K562 (cell line): Measurements from ENCODE around the gene UPF1. TPM values are rescaled to one million over a fixed set of nuclear protein-coding genes. Genes with fewer than 3 reads are reported as not detected.

Source experiments
- ATAC-seq: fragments of 200-7000 bp; cut with Tn5 transposase; 3 replicates; pipeline ENCODE4 v1.9.1; 2020; ENCODE audit warnings: moderate library complexity
- BruUV-seq: library from RNA; stranded (reverse); fragments of 400-500 nt; replicated peaks from 2 replicates; lab custom pipeline; 2021; lab: Mats Ljungman, UMichigan
- CTCF ChIA-PET: fragments of 300-600 bp; formaldehyde crosslinking; extraction: SDS; loops from one replicate; lab custom pipeline; 2021; ENCODE audit warnings: low intra/inter-chr PET ratio; lab: Yijun Ruan, JAX
- POLR2A ChIA-PET: fragments of 300-600, 350-650 bp; sonication (Branson Sonifier 250); formaldehyde crosslinking; extraction: SDS; loops from one replicate; lab custom pipeline; 2021; ENCODE audit warnings: antibody characterized with exemption, inconsistent platforms; lab: Yijun Ruan, JAX
- DNase-seq, 4 experiments: peaks; one replicate each; pipeline versions ENCODE4 v3.0.0 to v3.0.0-alpha.2; 2011 to 2018; ENCODE audit warnings: low spot score in 3 of 4, mixed read lengths in 3 of 4; ENCODE audit errors: extremely low read depth in 1 of 4
- FAIRE-seq: peaks from 2 replicates; lab custom pipeline; 2011; peaks lifted over from hg19 to GRCh38; lab: Jason Lieb, UNC
- H2AFZ ChIP-seq: 2 replicates; pipeline ENCODE4 v1.6.0; 2011; ENCODE audit warnings: low read depth, low read length, control low read depth, inconsistent platforms
- H3K27ac ChIP-seq: fragments of 200-600 bp; 3 replicates; pipeline ENCODE4 v1.8.0; 2011; ENCODE audit warnings: low read depth, mild to moderate bottlenecking, control low read depth, inconsistent platforms, low read length, moderate library complexity, mixed read lengths; ENCODE audit errors: extremely low read depth
- H3K27me3 ChIP-seq, 2 experiments: fragments of 300-600 bp in 1 of 2; 2 replicates in 1 of 2; 3 replicates in 1 of 2; pipeline versions ENCODE4 v1.6.0 to v1.8.0; 2011; ENCODE audit warnings: inconsistent platforms in 2 of 2, low read length in 2 of 2, mild to moderate bottlenecking in 1 of 2, mixed read lengths in 1 of 2, moderate library complexity in 1 of 2; ENCODE audit not compliant: control insufficient read depth in 2 of 2, insufficient read depth in 2 of 2
- H3K36me3 ChIP-seq: fragments of 300-600 bp; 3 replicates; pipeline ENCODE4 v1.8.0; 2011; ENCODE audit warnings: mild to moderate bottlenecking, low read length, inconsistent platforms; ENCODE audit not compliant: control insufficient read depth, insufficient read depth
- H3K4me1 ChIP-seq, 2 experiments: fragments of 200-600 bp in 1 of 2; replicated peaks in 1 of 2; 2 replicates in 1 of 2; 3 replicates in 1 of 2; pipeline versions ENCODE4 v1.5.1 to v1.8.0; 2011; ENCODE audit warnings: inconsistent platforms in 2 of 2, low read length in 2 of 2, mild to moderate bottlenecking in 1 of 2, mixed read lengths in 1 of 2, moderate library complexity in 1 of 2; ENCODE audit not compliant: control insufficient read depth in 2 of 2, insufficient read depth in 2 of 2
- H3K4me2 ChIP-seq: 2 replicates; pipeline ENCODE4 v1.6.1; 2011; ENCODE audit warnings: low read length, control low read depth, inconsistent platforms, mixed read lengths; ENCODE audit not compliant: insufficient read depth
- H3K4me3 ChIP-seq: fragments of 200-600 bp; sonication (generic), shearing (Covaris generic); 2 replicates; pipeline ENCODE4 v1.5.1; 2016; ENCODE audit warnings: control low read depth, inconsistent platforms
- H3K79me2 ChIP-seq: fragments of 200-600 bp; 3 replicates; pipeline ENCODE4 v1.8.0; 2011; ENCODE audit warnings: low read length, inconsistent platforms; ENCODE audit not compliant: control insufficient read depth, insufficient read depth
- H3K9ac ChIP-seq, 2 experiments: 2 replicates each; pipeline versions ENCODE4 v1.6.0 to v1.6.1; 2011; ENCODE audit warnings: low read depth in 2 of 2, low read length in 2 of 2, control low read depth in 1 of 2, inconsistent platforms in 1 of 2, mild to moderate bottlenecking in 1 of 2, mixed read lengths in 1 of 2; ENCODE audit not compliant: insufficient read depth in 1 of 2
- H3K9me1 ChIP-seq: one replicate; pipeline ENCODE4 v1.6.0; 2011; ENCODE audit warnings: inconsistent platforms, mild to moderate bottlenecking, low read length, moderate library complexity; ENCODE audit not compliant: control insufficient read depth, insufficient read depth
- H3K9me3 ChIP-seq: replicated peaks from 2 replicates; pipeline ENCODE4 v1.5.1; 2011; ENCODE audit warnings: low read depth, low read length, inconsistent platforms; ENCODE audit not compliant: control insufficient read depth, insufficient read depth
- H4K20me1 ChIP-seq: replicated peaks from 2 replicates; pipeline ENCODE4 v1.6.1; 2011; ENCODE audit warnings: low read length, inconsistent platforms, mixed read lengths; ENCODE audit not compliant: control insufficient read depth, insufficient read depth
- ARNT ChIP-seq, 2 experiments: fragments of 450-650 bp; IDR thresholded peaks; 2 replicates each; pipeline ENCODE4 v1.6.1; 2016; ENCODE audit warnings: mild to moderate bottlenecking in 1 of 2
- CBFA2T3 ChIP-seq: fragments of 450-650 bp; IDR thresholded peaks from 2 replicates; pipeline ENCODE4 v1.6.1; 2017
- HDAC6 ChIP-seq: IDR thresholded peaks from 2 replicates; pipeline ENCODE4 v1.6.1; 2012; ENCODE audit warnings: low read depth, mild to moderate bottlenecking, control low read depth, inconsistent platforms, low read length, moderate library complexity
- KDM5B ChIP-seq: fragments of 200-600 bp; sonication (generic); IDR thresholded peaks from 2 replicates; pipeline ENCODE4 v1.6.1; 2012; ENCODE audit warnings: low read depth, mild to moderate bottlenecking, moderate library complexity, low read length, control low read depth, inconsistent platforms; ENCODE audit not compliant: insufficient replicate concordance
- LARP7 ChIP-seq: fragments of 450-650 bp; IDR thresholded peaks from 2 replicates; pipeline ENCODE4 v1.6.1; 2016
- MCM5 ChIP-seq: fragments of 450-650 bp; IDR thresholded peaks from 2 replicates; pipeline ENCODE4 v1.6.1; 2016; ENCODE audit warnings: low read depth
- PCBP2 ChIP-seq: fragments of 200-400 bp; formaldehyde crosslinking; IDR thresholded peaks from 2 replicates; pipeline ENCODE4 v1.6.1; 2018; ENCODE audit warnings: low read length, low read depth, mild to moderate bottlenecking, moderate library complexity; ENCODE audit not compliant: poor library complexity, severe bottlenecking
- POLR3G ChIP-seq: IDR thresholded peaks from 2 replicates; pipeline ENCODE4 v1.6.1; 2011; ENCODE audit not compliant: insufficient read length, insufficient replicate concordance; ENCODE audit errors: extremely low read depth
- RBM15 ChIP-seq: fragments of 200-400 bp; formaldehyde crosslinking; IDR thresholded peaks from 2 replicates; pipeline ENCODE4 v1.6.1; 2018; ENCODE audit warnings: mild to moderate bottlenecking, low read length, moderate library complexity; ENCODE audit not compliant: insufficient read depth
- VEZF1 ChIP-seq: fragments of 200-800 bp; sonication (Bioruptor generic); IDR thresholded peaks from 2 replicates; pipeline ENCODE4 v1.6.1; 2017; ENCODE audit warnings: missing genetic modification characterization, missing compliant biosample characterization
- ZBTB49 ChIP-seq: sonication (generic); formaldehyde crosslinking; IDR thresholded peaks from 2 replicates; pipeline ENCODE4 v1.8.0; 2022; ENCODE audit warnings: missing genetic modification reagents, mild to moderate bottlenecking, borderline replicate concordance
- ZNF277 ChIP-seq: fragments of 250-450 bp; sonication (Bioruptor Pico); IDR thresholded peaks from 2 replicates; pipeline ENCODE4 v1.8.0; 2022; ENCODE audit warnings: inconsistent platforms, mild to moderate bottlenecking, moderate library complexity, borderline replicate concordance
- ZNF740 ChIP-seq, 3 experiments: fragments of 200-800 bp in 1 of 3; sonication (Bioruptor generic) in 1 of 3; sonication (generic) in 1 of 3; formaldehyde crosslinking in 1 of 3; IDR thresholded peaks; 2 replicates each; pipeline versions ENCODE4 v1.6.1 to v1.8.0; 2016 to 2022; ENCODE audit warnings: mild to moderate bottlenecking in 2 of 3, missing compliant biosample characterization in 2 of 3, missing genetic modification characterization in 2 of 3, missing genetic modification reagents in 1 of 3
- WGBS: fragments of 100-300 bp; shearing (Covaris generic); methylation state at CpG from one replicate; pipeline ENCODE4 v1.1.6; 2016; ENCODE audit warnings: low coverage, mixed read lengths; ENCODE audit not compliant: insufficient coverage; ENCODE audit errors: missing lambda C conversion rate; 5-methylcytosine and 5-hydroxymethylcytosine counted together
- in situ Hi-C: fragments of 300-500 bp; cut with MboI; formaldehyde crosslinking; loops from 4 replicates; pipeline ENCODE4 v1.15.0; 2018; ENCODE audit warnings: inconsistent platforms, mixed read lengths
- intact Hi-C: fragments of 100-400 bp; cut with micrococcal nuclease; formaldehyde crosslinking; loops from 2 replicates; pipeline ENCODE4 v1.14.2; 2022
- polyA plus RNA-seq, 8 experiments: library from polyadenylated mRNA; depleted of rRNA in 4 of 8; stranded (reverse) in 5 of 8; unstranded in 3 of 8; fragments of >200 nt; fragmentation: Nextera tagmentation in 2 of 8; fragmentation: Illumina TruSeq in 1 of 8; extraction: Ambion mirVana in 2 of 8; extraction: Trizol in 1 of 8; gene quantifications; 2 replicates each; pipeline versions ENCODE4 v1.2.1 to v1.2.3, GENCODE V29; 2011 to 2014; ENCODE audit warnings: inconsistent platforms in 1 of 8, missing spikeins in 1 of 8
- total RNA-seq, 7 experiments: library from RNA; depleted of rRNA in 6 of 7; stranded (reverse); fragments of >200 nt in 6 of 7; fragmentation: Illumina TruSeq in 2 of 7; extraction: Trizol in 2 of 7; gene quantifications; 2 replicates each; pipeline versions ENCODE4 v1.2.1 to v1.2.3, GENCODE V29; 2011 to 2021; ENCODE audit warnings: low replicate concordance in 1 of 7

UPF1 gene
- total and polyA plus RNA-seq, 9 of the 15 experiments (the other 6 are each of a cell fraction or from before 2014, with no cell fraction given), result 0.34 to 103 (median 27.9) TPM

- Histone ChIP-seq H3K9me3 (no peaks in the 10 kb centered on the region), H3K9ac (peak overlapping the region in 1 of 2 experiments; percentile 45; a peak in 1 of 4 replicates), H3K4me2 (no peak overlapping the region), H4K20me1 (peaks cover 17% of the 10 kb centered on the region), H2AFZ (no peak overlapping the region), H3K4me3 (no peak overlapping the region), H3K9me1 (no peaks in the 10 kb centered on the region), H3K27me3 (peaks cover 17 to 46% of the 10 kb centered on the region in 2 experiments; a peak in 4 of 5 replicates), H3K79me2 (no peaks in the 10 kb centered on the region), H3K27ac (no peak overlapping the region), H3K36me3 (no peaks in the 10 kb centered on the region), H3K4me1 (peaks cover 5 to 58% of the 10 kb centered on the region in 2 experiments; a peak in 3 of 5 replicates)
- POLR2A ChIA-PET, result interaction anchor here (0.6 kb wide), 1 partner anchor 509 kb away, joined by 4 read pairs; no protein-coding TSS in a partner anchor
- CTCF ChIA-PET, result no interaction called here
- BruUV-seq, result no TSS peak
- in situ Hi-C loops, result no loop called here
- FAIRE-seq (no peak), ATAC-seq (peak; percentile 54), DNase-seq (peak; percentile 70 to 92 (median 84))
- intact Hi-C loops, result no loop called here
- 2% methylated on average over 33 of the region's 65 CpGs for WGBS
- TF ChIP-seq ARNT (IDR thresholded peaks at IDR 0.05) (no peak), HDAC6 (0 out of 2 replicates have a peak, but pooled peaks have one; percentile 77), ZNF277 (CRISPR knock-in tag) (no peak), ZBTB49 (CRISPR knock-in tag) (no peak), PCBP2 (no peak), LARP7 (no peak), KDM5B (no peak), VEZF1 (CRISPR knock-in tag) (peak; percentile 58), ZNF740 (CRISPR knock-in tag; IDR thresholded peaks at IDR 0.05) (no peak), ZNF740 (tag; IDR thresholded peaks at IDR 0.05) (no peak), MCM5 (no peak), CBFA2T3 (no peak), POLR3G (no peak), RBM15 (no peak)
These were observed 41.7 kb upstream of the UPF1 start for GRCh38 chr19:18789883-18790565.
